ENCODE measurements around the gene DYNAP.

DYNAP gene, protein sequence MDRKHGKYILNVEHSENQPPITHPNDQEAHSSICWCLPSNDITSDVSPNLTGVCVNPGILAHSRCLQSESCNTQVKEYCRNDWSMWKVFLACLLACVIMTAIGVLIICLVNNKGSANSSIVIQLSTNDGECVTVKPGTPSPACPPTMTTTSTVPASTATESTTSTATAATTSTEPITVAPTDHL

GRCh38 chr18:54590945-54591344, at the start of gene DYNAP:
DYNAP (plus strand) TSS chr18:54591245; CDS start chr18:54591283, 38 bp downstream.
- DNase-seq = no peak

GRCh38 chr18:54551590-54551989, 39.5 kb upstream of the DYNAP start:
- DNase-seq = no peak

- DNase-seq = no peak
Observed at GRCh38 chr18:54555286-54555685, 35.8 kb upstream of the DYNAP start.

GRCh38 chr18:54555996-54556395, 35.0 kb upstream of the DYNAP start:
- no peak for DNase-seq

DNA sequence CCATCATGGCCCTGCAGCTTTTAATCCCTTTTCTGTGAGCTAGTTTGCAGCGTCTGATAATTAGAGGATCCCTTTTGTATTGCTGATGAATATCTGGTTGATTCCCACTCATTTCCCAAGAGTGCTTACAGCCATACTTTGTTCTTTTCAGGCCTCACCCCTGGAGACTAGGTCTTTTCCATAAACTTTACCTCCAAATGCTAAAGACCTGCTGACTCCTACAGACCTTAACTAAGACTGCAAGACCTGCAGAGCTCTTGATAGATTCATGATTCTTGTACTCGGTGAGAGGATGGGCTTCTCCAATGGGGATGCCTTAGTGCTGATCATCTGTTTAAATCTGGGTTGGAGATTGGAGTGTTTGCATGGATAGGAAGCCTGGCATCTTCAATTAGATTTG, 33.1 kb upstream of the DYNAP start:
- DNase-seq = no peak

GRCh38 chr18:54558609-54559585, 32.1 kb upstream of the DYNAP start:
- no peak for DNase-seq

- no peak for DNase-seq
Observed at GRCh38 chr18:54561706-54562267, 29.3 kb upstream of the DYNAP start.

- no peak for DNase-seq
Observed at GRCh38 chr18:54580202-54580729, 10.8 kb upstream of the DYNAP start.

GRCh38 chr18:54584065-54584464, 7.0 kb upstream of the DYNAP start:
- DNase-seq = no peak

DNA sequence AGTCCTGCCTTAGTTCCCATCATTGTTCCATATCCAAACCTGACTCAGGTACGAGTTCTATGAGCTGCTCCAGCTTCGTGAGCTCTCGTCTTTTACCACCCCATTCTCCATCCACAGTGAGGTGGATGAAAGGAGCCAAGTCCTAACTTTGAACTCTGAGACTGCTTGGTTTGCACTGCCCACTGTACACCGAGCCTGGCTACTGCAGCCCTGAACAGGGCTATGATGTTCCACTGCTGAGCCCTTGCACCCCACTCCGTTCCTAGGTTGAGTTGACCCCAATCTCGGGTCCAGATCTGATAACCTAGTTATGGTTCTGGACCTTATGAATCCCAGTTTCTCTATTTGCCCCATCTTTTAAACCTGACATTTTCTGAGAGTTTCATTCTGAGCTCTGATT, 5.3 kb upstream of the DYNAP start:
- no peak for DNase-seq

- DNase-seq = no peak
Observed at GRCh38 chr18:54604211-54604610, 13.2 kb downstream of the DYNAP start.

DNA sequence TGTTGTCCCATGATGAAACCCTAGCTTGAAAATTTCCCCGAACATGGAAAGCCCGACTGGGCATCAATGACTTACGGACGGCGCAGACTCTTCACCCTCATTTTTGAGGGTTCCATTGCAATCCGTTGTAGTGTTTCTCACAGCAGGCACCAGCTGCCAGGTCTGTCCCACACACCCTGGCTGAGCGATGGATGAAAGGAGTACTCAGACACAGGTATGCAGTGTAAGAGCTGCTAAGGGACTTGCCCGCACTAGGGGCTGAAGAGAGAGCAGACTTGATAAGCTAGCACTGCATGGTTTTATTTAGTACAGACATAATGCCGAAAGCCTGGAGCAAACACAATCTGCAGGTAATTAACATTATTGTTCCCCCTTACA, 15.8 kb downstream of the DYNAP start:
- peak; percentile 11 for DNase-seq

DNA sequence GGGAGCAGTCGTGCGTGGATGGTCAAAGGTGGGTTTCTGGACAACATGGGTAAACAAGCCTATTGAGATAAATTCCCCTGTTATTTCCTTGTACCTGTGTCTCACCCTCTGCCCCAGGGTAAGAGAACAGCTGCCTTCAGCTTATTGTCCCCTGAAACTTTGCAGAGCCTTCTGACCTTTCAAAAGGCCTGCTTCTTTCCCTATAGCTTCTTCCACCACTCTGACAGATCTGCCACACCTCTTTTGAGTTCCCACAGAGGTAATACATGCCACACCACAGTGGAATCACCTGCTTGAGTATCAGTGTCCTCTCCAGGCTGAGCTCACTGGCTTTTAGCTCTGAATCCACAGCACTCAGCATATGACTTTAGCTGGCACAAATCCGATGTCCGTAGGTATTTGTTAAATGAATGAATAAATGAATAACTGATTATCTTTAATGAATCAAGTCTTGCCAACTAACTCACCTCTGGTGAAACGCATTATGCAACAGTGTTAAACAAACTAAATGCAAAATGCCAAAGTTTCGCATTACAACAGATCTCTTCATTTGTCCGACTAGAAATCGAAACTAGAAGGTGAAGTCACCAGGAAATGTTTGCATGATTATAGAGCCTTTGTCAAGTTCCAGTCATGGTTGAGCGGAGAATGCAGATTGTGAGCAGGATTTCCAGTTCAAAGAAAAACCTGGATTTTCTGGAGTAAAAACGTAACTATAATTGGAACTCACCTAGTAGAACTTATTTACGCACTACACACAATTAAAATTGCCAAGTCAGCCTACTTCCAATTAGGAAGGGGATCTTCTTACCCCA, 16.4 kb downstream of the DYNAP start:
- peak; percentile 12 for DNase-seq

DNA sequence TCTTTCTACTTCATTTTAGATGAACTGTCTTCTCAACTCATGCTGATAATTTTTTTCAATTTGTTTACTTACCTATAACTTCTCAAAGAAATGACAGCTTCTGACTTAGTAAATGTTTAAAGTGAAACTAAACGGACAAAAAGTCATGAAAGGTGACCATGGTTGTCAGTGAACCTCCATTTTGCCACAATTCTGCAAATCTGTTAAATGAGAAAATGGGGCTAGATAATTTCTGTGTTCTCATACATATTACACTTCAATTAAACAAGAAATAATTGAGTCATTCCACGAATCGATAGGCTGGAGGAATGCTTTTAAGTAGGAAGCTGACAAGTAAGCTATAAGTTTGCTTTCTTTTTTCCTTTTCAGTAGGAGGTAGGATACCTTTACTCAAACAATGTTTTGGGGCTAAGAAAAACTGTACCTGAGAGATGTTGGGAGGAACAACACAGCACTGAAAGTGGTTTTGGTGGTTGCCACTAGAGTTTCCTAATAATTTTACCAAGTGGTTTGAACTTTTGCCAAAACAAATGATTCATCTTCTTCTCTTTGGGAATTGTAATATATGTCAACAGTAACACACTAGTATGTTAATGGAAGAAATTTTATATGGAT, 17.1 kb downstream of the DYNAP start:
- DNase-seq = no peak

- DNase-seq = no peak
Observed at GRCh38 chr18:54611816-54612215, 20.8 kb downstream of the DYNAP start.

GRCh38 chr18:54612237-54612636, 21.2 kb downstream of the DYNAP start:
- no peak for DNase-seq

DNA sequence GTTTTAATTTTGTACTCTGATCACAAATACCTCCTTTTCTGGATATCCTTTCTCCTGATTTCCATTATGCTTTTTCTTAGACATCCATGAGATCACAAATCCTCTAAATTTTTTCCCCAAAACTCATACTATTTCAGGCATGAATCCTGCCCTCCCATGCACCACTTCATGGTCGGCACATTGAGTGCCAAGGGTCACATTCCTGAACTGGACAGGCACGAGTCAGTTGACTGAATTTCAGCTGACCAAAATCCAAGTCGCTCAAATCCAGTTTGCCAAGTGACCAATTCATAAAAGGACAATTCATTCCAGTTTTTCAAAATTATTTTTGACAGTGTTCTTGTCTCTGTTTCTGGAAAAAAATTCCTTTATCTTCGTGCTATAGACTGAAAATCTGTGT, 22.1 kb downstream of the DYNAP start:
- DNase-seq = no peak

DNA sequence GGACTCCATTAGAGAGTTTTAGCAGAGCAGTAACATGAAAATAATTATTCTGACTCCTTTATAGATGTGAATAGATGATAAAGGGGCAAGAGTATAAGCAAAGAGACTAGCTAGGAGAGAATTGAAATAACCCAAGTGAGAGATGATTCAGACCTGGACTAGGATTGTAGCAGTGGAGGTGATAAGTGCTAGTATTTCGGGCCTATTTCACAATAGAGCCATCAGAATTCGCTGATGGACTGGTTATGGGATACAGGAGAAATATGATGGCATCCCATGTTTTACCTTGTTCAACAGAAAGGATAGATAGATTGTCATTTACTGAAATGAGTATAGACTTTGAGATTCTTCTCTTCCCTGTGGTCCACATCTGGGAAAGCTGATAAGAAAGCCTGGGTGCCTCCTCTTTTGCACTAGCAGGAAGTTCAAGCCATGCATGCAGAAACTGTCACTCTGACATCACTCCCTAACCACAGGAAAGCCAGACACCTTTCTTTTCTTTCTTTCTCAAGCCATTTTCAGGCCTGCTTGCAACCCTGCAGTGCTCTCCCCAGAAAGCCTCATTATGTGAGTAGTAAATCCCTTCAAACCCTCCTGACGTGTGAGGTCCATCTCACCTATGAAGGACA, 25.3 kb downstream of the DYNAP start:
- DNase-seq = no peak

- DNase-seq = no peak
Observed at GRCh38 chr18:54622084-54622483, 31.0 kb downstream of the DYNAP start.

DNA sequence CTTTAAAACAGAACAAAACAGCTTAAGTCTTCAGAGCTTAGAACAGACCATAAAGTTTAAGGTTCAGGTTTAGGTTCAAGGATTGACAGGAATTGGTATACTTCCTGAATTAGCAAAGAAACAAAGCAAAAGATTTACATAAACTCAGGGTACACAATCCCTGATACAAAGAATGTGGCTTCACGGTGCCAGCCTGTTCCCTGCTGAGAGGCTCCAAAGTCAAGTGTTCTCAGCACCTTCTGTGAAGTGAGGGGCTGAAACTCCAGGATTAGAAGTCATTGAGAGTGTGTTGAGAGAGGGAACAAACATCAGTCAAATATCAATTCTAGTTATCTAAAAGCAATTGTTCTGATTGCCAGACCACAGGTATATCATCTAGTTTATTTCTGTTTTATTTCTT, 35.7 kb downstream of the DYNAP start:
- DNase-seq = no peak

DNA sequence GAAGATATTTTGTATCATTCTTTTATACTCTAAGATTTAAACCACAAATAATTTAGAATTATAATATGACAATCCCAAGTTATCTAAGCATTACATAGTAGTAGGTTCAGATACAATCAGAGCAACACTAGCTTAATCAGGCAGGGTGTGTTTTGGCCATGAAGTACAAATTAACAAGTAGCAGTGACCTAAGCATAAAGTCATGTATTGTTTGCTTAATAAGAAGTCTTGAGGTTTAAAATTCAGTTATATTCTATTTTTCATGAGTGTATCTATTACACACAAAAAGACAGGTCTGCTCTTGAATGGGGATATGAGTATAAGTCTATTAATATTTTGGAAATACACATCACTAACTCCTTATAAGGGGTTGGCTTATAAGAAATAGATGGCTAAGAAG, 39.9 kb downstream of the DYNAP start:
- DNase-seq = no peak

GRCh38 chr18:54636217-54636616, 45.2 kb downstream of the DYNAP start:
- no peak for DNase-seq
